Chondrocyte (in vitro differentiated cells): ENCODE results near the gene TSHZ2. TPM values are rescaled to one million over a fixed set of nuclear protein-coding genes. Genes with fewer than 3 reads are reported as not detected.

Experiments used
- DNase-seq: peaks from one replicate; pipeline ENCODE4 v3.0.0; 2021; ENCODE audit warnings: mixed read lengths, low spot score
- H3K27ac Mint-ChIP-seq: one replicate; pipeline ENCODE4 v1.8.0; 2021; ENCODE audit warnings: mild to moderate bottlenecking, moderate library complexity, mixed read lengths; ENCODE audit not compliant: unreplicated experiment
- H3K27me3 Mint-ChIP-seq: 2 replicates; pipeline ENCODE4 v1.8.0; 2021; ENCODE audit warnings: low read depth, mixed read lengths
- H3K36me3 Mint-ChIP-seq: 2 replicates; pipeline ENCODE4 v1.8.0; 2021; ENCODE audit warnings: low read depth, mixed read lengths
- H3K4me1 Mint-ChIP-seq: 2 replicates; pipeline ENCODE4 v1.8.0; 2021; ENCODE audit warnings: low read depth, mild to moderate bottlenecking, mixed read lengths
- H3K4me3 Mint-ChIP-seq: one replicate; pipeline ENCODE4 v1.8.0; 2021; ENCODE audit warnings: mild to moderate bottlenecking, moderate library complexity, mixed read lengths; ENCODE audit not compliant: unreplicated experiment
- H3K9me3 Mint-ChIP-seq: 2 replicates; pipeline ENCODE4 v1.8.0; 2021; ENCODE audit warnings: low read depth, mixed read lengths
- CTCF ChIP-seq: fragments of 200-600 bp; sonication (generic); IDR thresholded peaks from 2 replicates; pipeline ENCODE4 v1.5.0; 2021; ENCODE audit warnings: antibody characterized with exemption, mild to moderate bottlenecking, moderate library complexity
- total RNA-seq: library from RNA; stranded (reverse); gene quantifications from 3 replicates; pipeline ENCODE4 v1.2.1, GENCODE V29; 2021

The TSHZ2 gene
- total RNA-seq, 1 donor from 2014 or later = 0.37 TPM

- Mint-ChIP-seq H3K36me3 (no peaks in the 10 kb centered on the region), H3K27me3 (peaks cover 3% of the 10 kb centered on the region), H3K9me3 (no peaks in the 10 kb centered on the region), H3K27ac (no peak overlapping the region), H3K4me1 (no peaks in the 10 kb centered on the region), H3K4me3 (no peak overlapping the region)
- DNase-seq = no peak
- no peak for TF ChIP-seq CTCF
These were observed 144.6 kb downstream of the TSHZ2 start for GRCh38 chr20:53116733-53117132.

GRCh38 chr20:53122853-53123252 lies 150.7 kb downstream of the TSHZ2 start:
- DNase-seq = no peak
- Mint-ChIP-seq H3K4me3 (no peak overlapping the region), H3K4me1 (no peaks in the 10 kb centered on the region), H3K27ac (no peak overlapping the region), H3K36me3 (no peaks in the 10 kb centered on the region), H3K27me3 (peaks cover 3% of the 10 kb centered on the region), H3K9me3 (no peaks in the 10 kb centered on the region)
- no peak for TF ChIP-seq CTCF

- TF ChIP-seq CTCF = no peak
- H3K4me1 Mint-ChIP-seq = no peaks in the 10 kb centered on the region
- no peak for DNase-seq
- peaks cover 2% of the 10 kb centered on the region for H3K27me3 Mint-ChIP-seq
- H3K36me3 Mint-ChIP-seq = no peaks in the 10 kb centered on the region
- H3K27ac Mint-ChIP-seq = no peak overlapping the region
- no peak overlapping the region for H3K4me3 Mint-ChIP-seq
- no peaks in the 10 kb centered on the region for H3K9me3 Mint-ChIP-seq
These were observed 152.0 kb downstream of the TSHZ2 start for GRCh38 chr20:53124075-53124551.

- Mint-ChIP-seq H3K27me3 (peaks cover 2% of the 10 kb centered on the region), H3K4me3 (no peak overlapping the region), H3K4me1 (no peaks in the 10 kb centered on the region), H3K36me3 (no peaks in the 10 kb centered on the region), H3K9me3 (no peaks in the 10 kb centered on the region), H3K27ac (no peak overlapping the region)
- no peak for TF ChIP-seq CTCF
- no peak for DNase-seq
These were observed 152.6 kb downstream of the TSHZ2 start for GRCh38 chr20:53124803-53125202.

GRCh38 chr20:53126185-53126584 lies 154.0 kb downstream of the TSHZ2 start:
- no peak for DNase-seq
- no peak overlapping the region for H3K4me3 Mint-ChIP-seq
- no peak for TF ChIP-seq CTCF
- no peaks in the 10 kb centered on the region for H3K4me1 Mint-ChIP-seq
- H3K27me3 Mint-ChIP-seq = no peaks in the 10 kb centered on the region
- H3K9me3 Mint-ChIP-seq = no peaks in the 10 kb centered on the region
- no peak overlapping the region for H3K27ac Mint-ChIP-seq
- H3K36me3 Mint-ChIP-seq = no peaks in the 10 kb centered on the region
